OCI-LY1 (cell line): ENCODE measurements around the gene TMEM156.

Experiments
- CTCF ChIP-seq: fragments of 200-600 bp; sonication (generic), shearing (Covaris generic); IDR thresholded peaks from 2 replicates; pipeline ENCODE4 v1.5.1; 2017; ENCODE audit warnings: mild to moderate bottlenecking, antibody characterized with exemption, low read length, moderate library complexity, mixed read lengths
- EZH2 ChIP-seq: fragments of 200-600 bp; sonication (generic), shearing (Covaris generic); IDR thresholded peaks from 2 replicates; pipeline ENCODE4 v1.8.0; 2017; ENCODE audit warnings: borderline replicate concordance, mixed run types, mild to moderate bottlenecking, antibody characterized with exemption, low read length, moderate library complexity, mixed read lengths

- TF ChIP-seq CTCF (no peak), EZH2 (no peak)
Measured at GRCh38 chr4:38919494-38919893, 112.7 kb downstream of the TMEM156 start.
